GM23338 (cell line): ENCODE data around the gene RFC2.

Experiments
- CREB1 ChIP-seq: fragments of 250-450 bp; sonication (Bioruptor Pico); IDR thresholded peaks from 2 replicates; pipeline ENCODE4 v1.5.0; 2020; ENCODE audit warnings: low read depth, mild to moderate bottlenecking, moderate library complexity
- EZH2 ChIP-seq: fragments of 200-600 bp; sonication (generic); IDR thresholded peaks from one replicate; pipeline ENCODE4 v1.8.0; 2017; ENCODE audit warnings: antibody characterized with exemption, mild to moderate bottlenecking, low read depth; ENCODE audit not compliant: unreplicated experiment
- EZH2phosphoT487 ChIP-seq: fragments of 200-600 bp; sonication (generic); IDR thresholded peaks from one replicate; pipeline ENCODE4 v1.8.1; 2018; ENCODE audit warnings: antibody characterized with exemption; ENCODE audit not compliant: unreplicated experiment
- JUNB ChIP-seq: IDR thresholded peaks from one replicate; pipeline ENCODE4 v1.6.1; 2016; ENCODE audit warnings: antibody characterized with exemption; ENCODE audit not compliant: unreplicated experiment
- POLR2AphosphoS5 ChIP-seq: IDR thresholded peaks from 2 replicates; pipeline ENCODE4 v1.6.1; 2016; ENCODE audit warnings: antibody characterized with exemption, low read depth
- STAT1 ChIP-seq: IDR thresholded peaks from one replicate; pipeline ENCODE4 v1.6.1; 2016; ENCODE audit warnings: antibody characterized with exemption; ENCODE audit not compliant: unreplicated experiment
- TF ChIP-seq, protein P1 (sequence below), 2 experiments: fragments of 200-600 bp in 1 of 2; sonication (generic) in 1 of 2; conservative IDR thresholded peaks; 2 replicates each; pipeline versions ENCODE4 v1.5.1 to v1.6.1; 2016 to 2017; ENCODE audit warnings: antibody characterized with exemption in 2 of 2, low read depth in 2 of 2, mild to moderate bottlenecking in 2 of 2, moderate library complexity in 1 of 2
- TF ChIP-seq, protein P2 (sequence below): IDR thresholded peaks from one replicate; pipeline ENCODE4 v1.6.1; 2018; ENCODE audit warnings: antibody characterized with exemption; ENCODE audit not compliant: unreplicated experiment

DNA sequence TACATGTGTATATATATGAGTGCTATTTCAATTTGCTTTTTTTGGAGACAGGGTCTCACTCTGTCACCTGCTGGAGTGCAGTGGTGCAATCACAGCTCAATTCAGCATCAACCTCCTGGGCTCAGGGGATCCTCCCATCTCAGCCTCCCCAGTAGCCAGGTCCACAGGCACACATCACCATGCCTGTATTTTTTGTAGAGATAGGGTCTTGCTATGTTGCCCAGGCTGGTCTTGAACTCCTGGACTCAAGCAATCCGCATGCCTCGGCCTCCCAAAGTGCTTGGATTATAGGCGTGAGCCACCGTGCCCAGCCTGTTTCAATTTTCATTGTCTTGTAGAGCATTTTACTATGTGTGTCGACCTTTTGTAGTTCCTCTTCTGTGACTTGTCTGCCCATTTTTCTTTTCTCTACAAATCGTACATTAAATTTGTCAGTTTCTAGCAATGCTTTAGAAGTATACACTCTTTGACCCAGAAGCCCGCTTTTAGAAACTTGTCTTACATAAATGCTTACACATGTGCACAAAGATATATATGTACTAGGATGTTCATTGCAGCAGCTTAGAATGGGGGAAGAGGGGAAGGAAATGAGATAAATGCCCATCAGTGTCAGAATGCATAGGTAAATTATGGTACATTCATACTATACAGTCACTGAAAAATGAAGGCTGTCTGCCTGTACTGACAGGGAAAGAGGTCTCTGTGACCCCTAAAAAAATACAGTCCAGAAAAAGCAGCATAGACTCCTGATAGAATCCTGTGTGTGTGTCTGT, 12.2 kb upstream of the RFC2 start:
- TF ChIP-seq EZH2 (no peak), CREB1 (CRISPR knock-in tag) (no peak), POLR2AphosphoS5 (no peak), STAT1 (no peak), EZH2phosphoT487 (no peak), JUNB (no peak)
- TF ChIP-seq, protein P1, sequence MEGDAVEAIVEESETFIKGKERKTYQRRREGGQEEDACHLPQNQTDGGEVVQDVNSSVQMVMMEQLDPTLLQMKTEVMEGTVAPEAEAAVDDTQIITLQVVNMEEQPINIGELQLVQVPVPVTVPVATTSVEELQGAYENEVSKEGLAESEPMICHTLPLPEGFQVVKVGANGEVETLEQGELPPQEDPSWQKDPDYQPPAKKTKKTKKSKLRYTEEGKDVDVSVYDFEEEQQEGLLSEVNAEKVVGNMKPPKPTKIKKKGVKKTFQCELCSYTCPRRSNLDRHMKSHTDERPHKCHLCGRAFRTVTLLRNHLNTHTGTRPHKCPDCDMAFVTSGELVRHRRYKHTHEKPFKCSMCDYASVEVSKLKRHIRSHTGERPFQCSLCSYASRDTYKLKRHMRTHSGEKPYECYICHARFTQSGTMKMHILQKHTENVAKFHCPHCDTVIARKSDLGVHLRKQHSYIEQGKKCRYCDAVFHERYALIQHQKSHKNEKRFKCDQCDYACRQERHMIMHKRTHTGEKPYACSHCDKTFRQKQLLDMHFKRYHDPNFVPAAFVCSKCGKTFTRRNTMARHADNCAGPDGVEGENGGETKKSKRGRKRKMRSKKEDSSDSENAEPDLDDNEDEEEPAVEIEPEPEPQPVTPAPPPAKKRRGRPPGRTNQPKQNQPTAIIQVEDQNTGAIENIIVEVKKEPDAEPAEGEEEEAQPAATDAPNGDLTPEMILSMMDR (conservative IDR thresholded peaks at IDR 0.05; ENCODE audit: low read depth in 2 of 2), result no peak
- TF ChIP-seq, protein P2, sequence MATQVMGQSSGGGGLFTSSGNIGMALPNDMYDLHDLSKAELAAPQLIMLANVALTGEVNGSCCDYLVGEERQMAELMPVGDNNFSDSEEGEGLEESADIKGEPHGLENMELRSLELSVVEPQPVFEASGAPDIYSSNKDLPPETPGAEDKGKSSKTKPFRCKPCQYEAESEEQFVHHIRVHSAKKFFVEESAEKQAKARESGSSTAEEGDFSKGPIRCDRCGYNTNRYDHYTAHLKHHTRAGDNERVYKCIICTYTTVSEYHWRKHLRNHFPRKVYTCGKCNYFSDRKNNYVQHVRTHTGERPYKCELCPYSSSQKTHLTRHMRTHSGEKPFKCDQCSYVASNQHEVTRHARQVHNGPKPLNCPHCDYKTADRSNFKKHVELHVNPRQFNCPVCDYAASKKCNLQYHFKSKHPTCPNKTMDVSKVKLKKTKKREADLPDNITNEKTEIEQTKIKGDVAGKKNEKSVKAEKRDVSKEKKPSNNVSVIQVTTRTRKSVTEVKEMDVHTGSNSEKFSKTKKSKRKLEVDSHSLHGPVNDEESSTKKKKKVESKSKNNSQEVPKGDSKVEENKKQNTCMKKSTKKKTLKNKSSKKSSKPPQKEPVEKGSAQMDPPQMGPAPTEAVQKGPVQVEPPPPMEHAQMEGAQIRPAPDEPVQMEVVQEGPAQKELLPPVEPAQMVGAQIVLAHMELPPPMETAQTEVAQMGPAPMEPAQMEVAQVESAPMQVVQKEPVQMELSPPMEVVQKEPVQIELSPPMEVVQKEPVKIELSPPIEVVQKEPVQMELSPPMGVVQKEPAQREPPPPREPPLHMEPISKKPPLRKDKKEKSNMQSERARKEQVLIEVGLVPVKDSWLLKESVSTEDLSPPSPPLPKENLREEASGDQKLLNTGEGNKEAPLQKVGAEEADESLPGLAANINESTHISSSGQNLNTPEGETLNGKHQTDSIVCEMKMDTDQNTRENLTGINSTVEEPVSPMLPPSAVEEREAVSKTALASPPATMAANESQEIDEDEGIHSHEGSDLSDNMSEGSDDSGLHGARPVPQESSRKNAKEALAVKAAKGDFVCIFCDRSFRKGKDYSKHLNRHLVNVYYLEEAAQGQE, result no peak
